Mucosa of stomach (tissue), 1 donor: ENCODE measurements around the gene EFEMP2.
A peak's percentile ranks its signal among the peaks of the same experiment; 100 is the strongest.

Experiments
- H3K27me3 ChIP-seq: one replicate; pipeline ENCODE4 v1.7.0; 2013; ENCODE audit warnings: mild to moderate bottlenecking, low read length; ENCODE audit not compliant: control insufficient read depth, insufficient read depth
- H3K36me3 ChIP-seq: one replicate; pipeline ENCODE4 v1.7.0; 2013; ENCODE audit warnings: low read length; ENCODE audit not compliant: control insufficient read depth, insufficient read depth
- H3K4me1 ChIP-seq: one replicate; pipeline ENCODE4 v1.7.0; 2013; ENCODE audit warnings: mild to moderate bottlenecking, low read length; ENCODE audit not compliant: control insufficient read depth, insufficient read depth
- H3K4me3 ChIP-seq: one replicate; pipeline ENCODE4 v1.7.0; 2013; ENCODE audit warnings: low read length
- H3K9ac ChIP-seq: one replicate; pipeline ENCODE4 v1.7.0; 2013; ENCODE audit warnings: mild to moderate bottlenecking, low read length, moderate library complexity
- H3K9me3 ChIP-seq: one replicate; pipeline ENCODE4 v1.7.0; 2013; ENCODE audit warnings: mild to moderate bottlenecking, low read length, moderate library complexity; ENCODE audit not compliant: control insufficient read depth
- donor health status: Pancreatic carcinoma.

The EFEMP2 gene

GRCh38 chr11:65864706-65865471, 7.7 kb downstream of the EFEMP2 start:
- Histone ChIP-seq H3K9ac (no peak overlapping the region), H3K27me3 (no peaks in the 10 kb centered on the region), H3K36me3 (peaks cover 20% of the 10 kb centered on the region), H3K9me3 (no peaks in the 10 kb centered on the region), H3K4me1 (peaks cover 16% of the 10 kb centered on the region), H3K4me3 (no peak overlapping the region)

GRCh38 chr11:65863889-65864705, 8.5 kb downstream of the EFEMP2 start:
- no peaks in the 10 kb centered on the region for H3K9me3 ChIP-seq
- peaks cover 20% of the 10 kb centered on the region for H3K4me1 ChIP-seq
- no peak overlapping the region for H3K4me3 ChIP-seq
- H3K27me3 ChIP-seq = no peaks in the 10 kb centered on the region
- H3K9ac ChIP-seq = no peak overlapping the region
- peaks cover 20% of the 10 kb centered on the region for H3K36me3 ChIP-seq

GRCh38 chr11:65862941-65863888, 9.4 kb downstream of the EFEMP2 start:
- peaks cover 20% of the 10 kb centered on the region for H3K4me1 ChIP-seq

GRCh38 chr11:65862191-65862735, 10.3 kb downstream of the EFEMP2 start:
- H3K36me3 ChIP-seq = peaks cover 20% of the 10 kb centered on the region
- no peaks in the 10 kb centered on the region for H3K9me3 ChIP-seq
- H3K27me3 ChIP-seq = no peaks in the 10 kb centered on the region
- H3K4me1 ChIP-seq = peaks cover 20% of the 10 kb centered on the region
- H3K9ac ChIP-seq = no peak overlapping the region
- no peak overlapping the region for H3K4me3 ChIP-seq

More at GRCh38 chr11:65862941-65863888, 9.4 kb downstream of the EFEMP2 start:
- Histone ChIP-seq H3K27me3 (no peaks in the 10 kb centered on the region), H3K9ac (no peak overlapping the region), H3K36me3 (peaks cover 20% of the 10 kb centered on the region), H3K9me3 (no peaks in the 10 kb centered on the region), H3K4me3 (no peak overlapping the region)

- H3K4me1 ChIP-seq = peaks cover 20% of the 10 kb centered on the region
- H3K9me3 ChIP-seq = no peaks in the 10 kb centered on the region
- no peaks in the 10 kb centered on the region for H3K27me3 ChIP-seq
- peaks cover 20% of the 10 kb centered on the region for H3K36me3 ChIP-seq
- H3K9ac ChIP-seq = peak overlapping the region; percentile 86
- peak overlapping the region; percentile 74 for H3K4me3 ChIP-seq
Measured at GRCh38 chr11:65861533-65862183, 10.9 kb downstream of the EFEMP2 start.

GRCh38 chr11:65861165-65861505, 11.5 kb downstream of the EFEMP2 start:
- H3K27me3 ChIP-seq = no peaks in the 10 kb centered on the region

GRCh38 chr11:65860278-65861164, 12.1 kb downstream of the EFEMP2 start, which contains the start of gene MUS81:
Gene MUS81 (plus strand): TSS chr11:65860433. CDS start chr11:65860754, 321 bp downstream.
- Histone ChIP-seq H3K36me3 (peaks cover 26% of the 10 kb centered on the region), H3K9ac (peak within 1 kb of the TSS; percentile 86), H3K4me1 (peaks cover 31% of the 10 kb centered on the region), H3K4me3 (peak within 1 kb of the TSS; percentile 74), H3K9me3 (no peaks in the 10 kb centered on the region), H3K27me3 (no peaks in the 10 kb centered on the region)

More at GRCh38 chr11:65861165-65861505, 11.5 kb downstream of the EFEMP2 start:
- Histone ChIP-seq H3K9ac (peak overlapping the region; percentile 86), H3K36me3 (peaks cover 21% of the 10 kb centered on the region), H3K4me1 (peaks cover 25% of the 10 kb centered on the region), H3K9me3 (no peaks in the 10 kb centered on the region), H3K4me3 (peak overlapping the region; percentile 74)

GRCh38 chr11:65859812-65860277, 12.8 kb downstream of the EFEMP2 start:
- H3K9me3 ChIP-seq = no peaks in the 10 kb centered on the region
- H3K27me3 ChIP-seq = no peaks in the 10 kb centered on the region
- peak overlapping the region; percentile 86 for H3K9ac ChIP-seq
- peak overlapping the region; percentile 74 for H3K4me3 ChIP-seq
- peaks cover 37% of the 10 kb centered on the region for H3K4me1 ChIP-seq
- H3K36me3 ChIP-seq = peaks cover 30% of the 10 kb centered on the region

- peak overlapping the region; percentile 86 for H3K9ac ChIP-seq
- peak overlapping the region; percentile 74 for H3K4me3 ChIP-seq
- H3K36me3 ChIP-seq = peaks cover 29% of the 10 kb centered on the region
- H3K9me3 ChIP-seq = no peaks in the 10 kb centered on the region
- H3K27me3 ChIP-seq = no peaks in the 10 kb centered on the region
- peaks cover 43% of the 10 kb centered on the region for H3K4me1 ChIP-seq
Measured at GRCh38 chr11:65859095-65859811, 13.3 kb downstream of the EFEMP2 start.

- peaks cover 29% of the 10 kb centered on the region for H3K36me3 ChIP-seq
- no peaks in the 10 kb centered on the region for H3K27me3 ChIP-seq
- H3K4me1 ChIP-seq = peaks cover 47% of the 10 kb centered on the region
- peak overlapping the region; percentile 74 for H3K4me3 ChIP-seq
- H3K9ac ChIP-seq = peak overlapping the region; percentile 86
- no peaks in the 10 kb centered on the region for H3K9me3 ChIP-seq
Measured at GRCh38 chr11:65858681-65859087, 13.9 kb downstream of the EFEMP2 start.
